ENCODE data around the gene PDIA6.
"Not testable (repeated sequence)": the region's sequence is repeated elsewhere in the genome, so short reads cannot be mapped to it uniquely, and the experiment has no call there.

Gene PDIA6

DNA sequence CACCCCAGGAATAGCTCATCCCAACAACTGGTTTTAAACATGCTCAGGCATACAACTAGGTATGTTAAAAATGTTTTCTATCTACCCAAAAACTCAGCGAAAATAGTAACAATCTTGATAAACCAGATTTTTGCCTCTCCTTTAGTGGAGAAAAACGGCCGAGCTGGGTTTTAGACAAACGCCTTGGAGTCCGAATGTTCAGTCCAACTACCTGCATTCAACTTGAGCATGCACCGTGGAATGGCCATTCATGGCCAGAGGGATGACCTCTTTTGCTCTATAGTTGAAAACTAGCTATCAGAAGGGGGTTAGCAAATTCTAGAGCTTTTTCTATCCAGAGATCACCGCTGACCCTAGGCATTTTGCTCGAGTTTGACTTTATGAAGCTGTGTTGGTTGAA is 30.8 kb downstream of the PDIA6 start:
- Mint-ChIP-seq H3K9me3 (no peaks in the 10 kb centered on the region), H3K4me3 (no peak overlapping the region), H3K4me1 (no peaks in the 10 kb centered on the region), H3K27me3 (no peaks in the 10 kb centered on the region), H3K27ac (peak overlapping the region in 1 of 2 donors; percentile 13)
- ATAC-seq (no peak), DNase-seq (no peak)

DNA sequence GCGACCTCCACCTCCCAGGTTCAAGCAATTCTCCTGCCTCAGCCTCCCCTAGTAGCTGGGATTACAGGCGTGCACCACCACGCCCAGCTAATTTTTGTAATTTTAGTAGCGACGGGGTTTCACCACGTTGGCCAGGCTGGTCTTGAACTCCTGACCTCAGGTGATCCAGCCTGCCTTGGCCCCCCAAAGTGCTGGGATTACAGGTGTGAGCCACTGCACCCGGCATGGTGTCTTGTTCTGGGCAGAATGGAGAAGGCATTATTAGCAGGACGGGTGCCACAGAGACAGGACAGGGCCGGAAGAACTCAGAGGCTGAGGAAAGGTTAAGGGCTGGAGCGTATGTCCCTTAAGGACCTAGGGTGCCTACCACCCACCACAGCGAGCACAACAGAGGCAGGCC is 31.8 kb downstream of the PDIA6 start:
- H3K9me3 Mint-ChIP-seq, H3K4me3 Mint-ChIP-seq, DNase-seq, ATAC-seq, H3K27ac Mint-ChIP-seq, H3K4me1 Mint-ChIP-seq, H3K27me3 Mint-ChIP-seq: not testable (repeated sequence)

DNA sequence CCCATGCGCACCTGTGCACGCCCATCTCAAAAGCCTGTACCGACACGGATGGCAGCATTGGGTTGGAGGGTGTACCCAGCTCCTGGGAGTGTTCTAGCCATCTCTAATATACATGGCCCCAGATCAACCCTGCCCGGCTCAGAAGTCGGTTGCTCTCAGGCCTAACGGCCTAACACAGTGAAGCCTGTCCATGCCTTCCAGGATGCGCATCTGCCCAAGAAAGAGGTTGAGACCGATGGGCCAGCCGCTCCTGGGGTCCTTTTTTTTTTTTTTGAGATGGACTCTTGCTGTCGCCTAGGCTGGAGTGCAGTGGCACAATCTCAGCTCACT is 32.1 kb downstream of the PDIA6 start:
- no peaks in the 10 kb centered on the region for H3K4me1 Mint-ChIP-seq
- ATAC-seq (no peak), DNase-seq (no peak)
- no peak overlapping the region for H3K4me3 Mint-ChIP-seq
- H3K27me3 Mint-ChIP-seq: no peaks in the 10 kb centered on the region
- H3K27ac Mint-ChIP-seq: no peak overlapping the region
- H3K9me3 Mint-ChIP-seq: no peaks in the 10 kb centered on the region

- H3K27me3 Mint-ChIP-seq: no peaks in the 10 kb centered on the region
- peak overlapping the region in 1 of 2 donors; percentile 39 for H3K27ac Mint-ChIP-seq
- ATAC-seq (no peak), DNase-seq (no peak)
- no peak overlapping the region for H3K4me3 Mint-ChIP-seq
- H3K4me1 Mint-ChIP-seq: no peaks in the 10 kb centered on the region
- H3K9me3 Mint-ChIP-seq: no peaks in the 10 kb centered on the region
Measured at GRCh38 chr2:10779776-10780490, 32.7 kb downstream of the PDIA6 start.

DNA sequence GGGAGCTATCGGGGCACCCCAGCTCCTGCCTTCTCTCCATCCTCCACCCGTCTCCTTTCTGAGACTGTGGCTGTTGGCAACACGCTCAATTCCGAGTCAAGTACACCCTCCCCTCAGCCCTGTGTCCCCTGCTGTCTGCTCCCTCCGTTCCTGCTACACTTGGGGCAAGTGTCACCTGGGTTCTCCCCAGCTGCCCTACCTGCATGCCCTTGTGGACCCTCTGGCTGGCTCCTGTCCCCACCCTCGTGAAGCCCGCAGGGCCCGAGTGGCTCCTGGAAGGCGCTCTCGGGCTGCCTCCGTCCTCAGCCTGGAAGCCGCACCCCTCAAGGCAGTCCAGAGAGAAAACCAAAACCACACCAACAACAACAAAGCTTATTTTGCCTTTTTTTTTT is 33.9 kb downstream of the PDIA6 start:
- H3K27ac Mint-ChIP-seq: peak overlapping the region; percentile 33 to 59
- H3K9me3 Mint-ChIP-seq: no peaks in the 10 kb centered on the region
- DNase-seq (no peak), ATAC-seq (no peak)
- H3K4me1 Mint-ChIP-seq: no peaks in the 10 kb centered on the region
- no peaks in the 10 kb centered on the region for H3K27me3 Mint-ChIP-seq
- H3K4me3 Mint-ChIP-seq: no peak overlapping the region

- ATAC-seq: peak; percentile 21
- Mint-ChIP-seq H3K4me1 (no peaks in the 10 kb centered on the region), H3K4me3 (no peak overlapping the region), H3K27me3 (no peaks in the 10 kb centered on the region), H3K9me3 (no peaks in the 10 kb centered on the region), H3K27ac (peak overlapping the region in 1 of 2 donors; percentile 59)
- no peak for DNase-seq
Measured at GRCh38 chr2:10777842-10778723, 34.5 kb downstream of the PDIA6 start.

- DNase-seq (no peak), ATAC-seq (no peak)
- Mint-ChIP-seq H3K9me3 (no peaks in the 10 kb centered on the region), H3K27ac (no peak overlapping the region), H3K27me3 (no peaks in the 10 kb centered on the region), H3K4me1 (no peaks in the 10 kb centered on the region), H3K4me3 (no peak overlapping the region)
Measured at GRCh38 chr2:10777111-10777841, 35.3 kb downstream of the PDIA6 start.

- Mint-ChIP-seq H3K9me3 (no peaks in the 10 kb centered on the region), H3K4me3 (no peak overlapping the region), H3K27me3 (no peaks in the 10 kb centered on the region), H3K27ac (no peak overlapping the region), H3K4me1 (no peaks in the 10 kb centered on the region)
- DNase-seq (no peak), ATAC-seq (peak; percentile 21)
Measured at GRCh38 chr2:10776231-10776977, 36.2 kb downstream of the PDIA6 start.

DNA sequence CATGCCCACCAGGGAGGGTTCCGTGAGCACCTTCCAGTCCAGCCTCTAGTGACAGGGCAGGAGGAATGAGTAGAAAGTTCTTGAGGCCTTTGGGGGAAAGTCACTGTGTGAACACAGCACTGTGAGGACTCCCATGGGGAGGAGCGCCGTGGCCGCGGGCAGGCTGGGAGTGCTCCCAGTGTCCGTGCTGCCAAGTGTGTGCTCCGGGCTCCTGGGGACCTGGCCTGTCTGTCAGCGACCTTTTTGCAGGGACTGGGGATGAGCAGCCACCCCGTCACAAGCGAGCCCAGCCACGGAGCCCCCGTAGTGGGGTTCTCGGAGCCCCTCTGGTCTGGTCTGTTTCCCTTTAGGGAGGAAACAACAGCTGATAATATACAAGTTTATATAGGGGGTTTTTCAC is 36.8 kb downstream of the PDIA6 start:
- no peak for ATAC-seq
- Mint-ChIP-seq H3K27ac (no peak overlapping the region), H3K4me1 (no peaks in the 10 kb centered on the region), H3K27me3 (no peaks in the 10 kb centered on the region), H3K9me3 (no peaks in the 10 kb centered on the region), H3K4me3 (no peak overlapping the region)
- no peak for DNase-seq

- H3K4me3 Mint-ChIP-seq: no peak overlapping the region
- peak; percentile 4 for ATAC-seq
- no peaks in the 10 kb centered on the region for H3K9me3 Mint-ChIP-seq
- DNase-seq: no peak
- H3K4me1 Mint-ChIP-seq: no peaks in the 10 kb centered on the region
- no peak overlapping the region for H3K27ac Mint-ChIP-seq
- H3K27me3 Mint-ChIP-seq: no peaks in the 10 kb centered on the region
Measured at GRCh38 chr2:10775021-10775780, 37.4 kb downstream of the PDIA6 start.

- DNase-seq: no peak
- no peak overlapping the region for H3K4me3 Mint-ChIP-seq
- no peaks in the 10 kb centered on the region for H3K27me3 Mint-ChIP-seq
- peak overlapping the region in 1 of 2 donors; percentile 91 for H3K27ac Mint-ChIP-seq
- no peaks in the 10 kb centered on the region for H3K9me3 Mint-ChIP-seq
- H3K4me1 Mint-ChIP-seq: no peaks in the 10 kb centered on the region
- ATAC-seq: peak; percentile 2
Measured at GRCh38 chr2:10774394-10774793, 38.2 kb downstream of the PDIA6 start.

DNA sequence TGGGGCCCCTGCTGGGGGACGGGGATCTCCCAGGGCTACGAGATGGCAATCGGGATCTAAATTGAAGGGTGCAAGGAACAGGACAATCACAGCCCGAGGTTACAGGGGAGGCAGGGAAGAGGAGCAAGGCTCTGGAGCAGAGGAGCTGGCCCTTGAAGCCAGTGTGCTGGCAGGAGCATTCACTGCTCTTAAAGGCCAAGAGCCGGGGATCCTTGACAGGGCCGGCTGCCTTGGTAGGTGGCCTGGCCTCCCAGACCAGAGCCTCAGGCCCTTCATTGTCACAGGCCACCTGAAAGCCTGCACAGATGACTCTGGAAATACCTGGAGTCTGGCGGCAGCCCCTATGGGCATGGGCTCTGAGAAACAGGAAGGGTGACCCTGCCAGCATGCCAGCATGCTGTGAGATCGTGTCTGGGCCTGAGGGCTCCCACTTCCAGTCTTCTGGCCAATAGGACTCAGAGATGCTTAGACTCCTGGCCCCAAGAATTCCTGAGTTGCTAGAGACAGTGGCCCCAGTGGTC is 38.7 kb downstream of the PDIA6 start:
- ATAC-seq: no peak
- no peaks in the 10 kb centered on the region for H3K4me1 Mint-ChIP-seq
- H3K4me3 Mint-ChIP-seq: no peak overlapping the region
- no peaks in the 10 kb centered on the region for H3K9me3 Mint-ChIP-seq
- no peaks in the 10 kb centered on the region for H3K27me3 Mint-ChIP-seq
- no peak for DNase-seq
- H3K27ac Mint-ChIP-seq: no peak overlapping the region

DNA sequence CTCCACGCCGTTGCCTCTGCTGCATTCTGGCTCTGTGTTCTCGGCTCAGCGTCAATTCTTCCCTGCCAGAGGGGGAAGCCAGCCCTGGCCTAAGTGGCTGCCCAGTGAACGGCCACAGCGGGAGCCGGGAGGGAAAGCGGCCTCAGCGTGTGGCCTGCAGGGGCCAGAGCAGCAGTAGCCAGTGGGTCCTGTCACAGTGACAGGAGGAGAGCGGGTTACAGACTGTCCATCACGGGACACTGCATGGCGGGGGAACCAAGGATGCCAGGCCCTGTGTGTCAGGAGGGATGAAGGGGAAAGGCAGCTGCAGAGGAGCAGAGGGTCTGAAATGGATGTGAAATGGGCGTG is 39.7 kb downstream of the PDIA6 start:
- no peak for ATAC-seq
- H3K27ac Mint-ChIP-seq: peak overlapping the region in 1 of 2 donors; percentile 35
- no peaks in the 10 kb centered on the region for H3K4me1 Mint-ChIP-seq

GRCh38 chr2:10772201-10772867 is 40.3 kb downstream of the PDIA6 start:
- H3K4me1 Mint-ChIP-seq: no peaks in the 10 kb centered on the region
- H3K4me3 Mint-ChIP-seq: no peak overlapping the region
- ATAC-seq (no peak), DNase-seq (no peak)
- H3K27me3 Mint-ChIP-seq: no peaks in the 10 kb centered on the region
- no peaks in the 10 kb centered on the region for H3K9me3 Mint-ChIP-seq
- peak overlapping the region in 1 of 2 donors; percentile 35 for H3K27ac Mint-ChIP-seq

More for the DNA sequence above, 39.7 kb downstream of the PDIA6 start:
- H3K27me3 Mint-ChIP-seq: no peaks in the 10 kb centered on the region
- no peaks in the 10 kb centered on the region for H3K9me3 Mint-ChIP-seq
- H3K4me3 Mint-ChIP-seq: no peak overlapping the region
- no peak for DNase-seq

All from stimulated activated naive CD8-positive, alpha-beta T cell treated with anti-CD3 and anti-CD28 coated beads, Interleukin-15, amount 100 ng/mL, for 72 hours (primary cell).